Activated CD4-positive, alpha-beta memory T cell treated with anti-CD3 and anti-CD28 coated beads for 36 hours (primary cell): Measurements from ENCODE around the gene FBXL17. TPM values are rescaled to one million over a fixed set of nuclear protein-coding genes. Genes with fewer than 3 reads are reported as not detected.
"Not testable (repeated sequence)": the region's sequence is repeated elsewhere in the genome, so short reads cannot be mapped to it uniquely, and the experiment has no call there.

Source experiments
- CTCF ChIA-PET: fragments of 350-600 bp; sonication (Branson Sonifier 250); formaldehyde crosslinking; loops from one replicate; lab custom pipeline; 2021; ENCODE audit warnings: antibody characterized with exemption, inconsistent platforms; lab: Charles Lee
- POLR2A ChIA-PET: fragments of 350-600 bp; sonication (Branson Sonifier 250); formaldehyde crosslinking; loops from one replicate; lab custom pipeline; 2021; ENCODE audit warnings: antibody characterized with exemption; lab: Charles Lee
- DNase-seq: peaks from one replicate; pipeline ENCODE4 v3.0.0-alpha.2; 2020
- H3K27ac Mint-ChIP-seq: one replicate; pipeline ENCODE4 v1.8.0; 2021; ENCODE audit warnings: mixed read lengths
- H3K27me3 Mint-ChIP-seq: one replicate; pipeline ENCODE4 v1.8.0; 2021; ENCODE audit warnings: mixed read lengths
- H3K36me3 Mint-ChIP-seq: one replicate; pipeline ENCODE4 v1.8.0; 2021; ENCODE audit warnings: mixed read lengths
- H3K4me1 Mint-ChIP-seq: one replicate; pipeline ENCODE4 v1.8.0; 2021; ENCODE audit warnings: low read depth, mixed read lengths
- H3K4me3 Mint-ChIP-seq: one replicate; pipeline ENCODE4 v1.8.0; 2021; ENCODE audit warnings: mild to moderate bottlenecking, mixed read lengths
- H3K9me3 Mint-ChIP-seq: one replicate; pipeline ENCODE4 v1.8.0; 2021; ENCODE audit warnings: mixed read lengths
- intact Hi-C: fragments of 100-400 bp; cut with micrococcal nuclease; formaldehyde crosslinking; loops from one replicate; pipeline ENCODE4 v1.15.1; 2023
- total RNA-seq, 2 experiments: library from RNA; stranded (reverse); gene quantifications; one replicate each; pipeline ENCODE4 v1.2.3, GENCODE V29; 2021

The FBXL17 gene
- total RNA-seq, 2 experiments from 2014 or later = 5.5 to 6.7 TPM

GRCh38 chr5:108295578-108296368 lies 86.1 kb downstream of the FBXL17 start:
- intact Hi-C loops = no loop called here
- POLR2A ChIA-PET = interaction anchor here (0.7 kb wide), 1 partner anchor 1310 kb away, joined by 6 read pairs; no protein-coding TSS in a partner anchor

GRCh38 chr5:108280960-108281569 lies 100.8 kb downstream of the FBXL17 start:
- H3K27ac Mint-ChIP-seq = no peak overlapping the region
- no peaks in the 10 kb centered on the region for H3K27me3 Mint-ChIP-seq
- peaks cover 14% of the 10 kb centered on the region for H3K4me1 Mint-ChIP-seq
- ChIA-PET CTCF (interaction anchor here (1.2 kb wide), 1 partner anchor 21 kb away, joined by 6 read pairs; no protein-coding TSS in a partner anchor), POLR2A (no interaction called here)
- peaks cover 34% of the 10 kb centered on the region for H3K9me3 Mint-ChIP-seq
- no peak overlapping the region for H3K4me3 Mint-ChIP-seq
- intact Hi-C loops = no loop called here
- peaks cover 38% of the 10 kb centered on the region for H3K36me3 Mint-ChIP-seq
- no peak for DNase-seq

More at GRCh38 chr5:108295578-108296368, 86.1 kb downstream of the FBXL17 start:
- Mint-ChIP-seq H3K36me3 (no peaks in the 10 kb centered on the region), H3K9me3 (no peaks in the 10 kb centered on the region), H3K4me1 (peaks cover 4% of the 10 kb centered on the region), H3K27ac (no peak overlapping the region), H3K4me3 (no peak overlapping the region), H3K27me3 (no peaks in the 10 kb centered on the region)
- no peak for DNase-seq
- CTCF ChIA-PET = interaction anchor here (1.4 kb wide), 1 partner anchor 35 kb away, joined by 5 read pairs; no protein-coding TSS in a partner anchor

GRCh38 chr5:108280248-108280647 lies 101.7 kb downstream of the FBXL17 start:
- peaks cover 36% of the 10 kb centered on the region for H3K36me3 Mint-ChIP-seq
- H3K9me3 Mint-ChIP-seq = peaks cover 33% of the 10 kb centered on the region
- CTCF ChIA-PET = interaction anchor here (1.2 kb wide), 1 partner anchor 20 kb away, joined by 6 read pairs; no protein-coding TSS in a partner anchor
- no peak for DNase-seq
- H3K4me3 Mint-ChIP-seq = no peak overlapping the region
- POLR2A ChIA-PET = no interaction called here
- peaks cover 14% of the 10 kb centered on the region for H3K4me1 Mint-ChIP-seq
- H3K27ac Mint-ChIP-seq = no peak overlapping the region
- H3K27me3 Mint-ChIP-seq = no peaks in the 10 kb centered on the region
- intact Hi-C loops = no loop called here

- ChIA-PET CTCF (interaction anchor here (1.8 kb wide), 1 partner anchor 18 kb away, joined by 7 read pairs; no protein-coding TSS in a partner anchor), POLR2A (no interaction called here)
- no peak for DNase-seq
- Mint-ChIP-seq H3K27me3 (no peaks in the 10 kb centered on the region), H3K36me3 (peaks cover 25% of the 10 kb centered on the region), H3K4me1 (peaks cover 14% of the 10 kb centered on the region), H3K4me3 (no peak overlapping the region), H3K9me3 (peaks cover 20% of the 10 kb centered on the region), H3K27ac (no peak overlapping the region)
- intact Hi-C loops = no loop called here
These were observed 103.3 kb downstream of the FBXL17 start for GRCh38 chr5:108278285-108279240.

- CTCF ChIA-PET = no interaction called here
- intact Hi-C loops = no loop called here
- H3K27ac Mint-ChIP-seq = no peak overlapping the region
- H3K4me1 Mint-ChIP-seq = peaks cover 12% of the 10 kb centered on the region
- POLR2A ChIA-PET = no interaction called here
- no peaks in the 10 kb centered on the region for H3K27me3 Mint-ChIP-seq
- H3K36me3 Mint-ChIP-seq = peaks cover 9% of the 10 kb centered on the region
- peaks cover 3% of the 10 kb centered on the region for H3K9me3 Mint-ChIP-seq
- no peak for DNase-seq
- H3K4me3 Mint-ChIP-seq = no peak overlapping the region
These were observed 105.5 kb downstream of the FBXL17 start for GRCh38 chr5:108276187-108277050.

GRCh38 chr5:108274080-108274479 lies 107.8 kb downstream of the FBXL17 start:
- H3K9me3 Mint-ChIP-seq, H3K27ac Mint-ChIP-seq, DNase-seq, intact Hi-C loops, POLR2A ChIA-PET, CTCF ChIA-PET, H3K4me3 Mint-ChIP-seq, H3K36me3 Mint-ChIP-seq, H3K4me1 Mint-ChIP-seq, H3K27me3 Mint-ChIP-seq: not testable (repeated sequence)

- Mint-ChIP-seq H3K9me3 (no peaks in the 10 kb centered on the region), H3K27me3 (no peaks in the 10 kb centered on the region), H3K36me3 (peaks cover 6% of the 10 kb centered on the region), H3K4me1 (no peaks in the 10 kb centered on the region), H3K27ac (no peak overlapping the region), H3K4me3 (no peak overlapping the region)
- ChIA-PET POLR2A (no interaction called here), CTCF (interaction anchor here (1.1 to 1.3 kb wide), 2 partner anchors 9 to 10 kb away, joined by 3 to 10 read pairs; no protein-coding TSS in a partner anchor)
- intact Hi-C loops = no loop called here
- DNase-seq = no peak
These were observed 110.8 kb downstream of the FBXL17 start for GRCh38 chr5:108271127-108271526.

- Mint-ChIP-seq H3K4me1 (peaks cover 5% of the 10 kb centered on the region), H3K27ac (no peak overlapping the region), H3K36me3 (no peaks in the 10 kb centered on the region), H3K9me3 (no peaks in the 10 kb centered on the region), H3K4me3 (no peak overlapping the region), H3K27me3 (no peaks in the 10 kb centered on the region)
- intact Hi-C loops = no loop called here
- CTCF ChIA-PET = no interaction called here
- no peak for DNase-seq
- POLR2A ChIA-PET = no interaction called here
These were observed 115.7 kb downstream of the FBXL17 start for GRCh38 chr5:108266242-108266641.

GRCh38 chr5:108264533-108264932 lies 117.4 kb downstream of the FBXL17 start:
- H3K4me1 Mint-ChIP-seq = peaks cover 11% of the 10 kb centered on the region

GRCh38 chr5:108263338-108263737 lies 118.6 kb downstream of the FBXL17 start:
- Mint-ChIP-seq H3K4me1 (peaks cover 11% of the 10 kb centered on the region), H3K9me3 (no peaks in the 10 kb centered on the region), H3K36me3 (no peaks in the 10 kb centered on the region), H3K27me3 (no peaks in the 10 kb centered on the region), H3K4me3 (no peak overlapping the region), H3K27ac (no peak overlapping the region)
- ChIA-PET POLR2A (no interaction called here), CTCF (interaction anchor here (0.8 kb wide), 1 partner anchor 82 kb away, joined by 3 read pairs; no protein-coding TSS in a partner anchor)
- no peak for DNase-seq
- intact Hi-C loops = no loop called here

More at GRCh38 chr5:108264533-108264932, 117.4 kb downstream of the FBXL17 start:
- ChIA-PET POLR2A (no interaction called here), CTCF (interaction anchor here (0.9 kb wide), 1 partner anchor 81 kb away, joined by 5 read pairs; no protein-coding TSS in a partner anchor)
- DNase-seq = no peak
- Mint-ChIP-seq H3K36me3 (no peaks in the 10 kb centered on the region), H3K9me3 (no peaks in the 10 kb centered on the region), H3K27ac (no peak overlapping the region), H3K4me3 (no peak overlapping the region), H3K27me3 (no peaks in the 10 kb centered on the region)
- intact Hi-C loops = no loop called here

- Mint-ChIP-seq H3K9me3 (no peaks in the 10 kb centered on the region), H3K4me1 (peaks cover 11% of the 10 kb centered on the region), H3K4me3 (no peak overlapping the region), H3K27me3 (no peaks in the 10 kb centered on the region), H3K36me3 (no peaks in the 10 kb centered on the region), H3K27ac (no peak overlapping the region)
- CTCF ChIA-PET = interaction anchor here (0.6 to 6.9 kb wide), 29 partner anchors 9 to 528 kb away, joined by 3 to 71 read pairs (median 5); no protein-coding TSS in a partner anchor
- no peak for DNase-seq
- intact Hi-C loops = loop anchor here (1.0 kb wide), 2 partner anchors 84 to 120 kb away; no protein-coding TSS in a partner anchor
- POLR2A ChIA-PET = no interaction called here
These were observed 121.1 kb downstream of the FBXL17 start for GRCh38 chr5:108260858-108261170.
